SK-N-MC (cell line): Measurements from ENCODE around the gene ZDBF2.
"Not testable (repeated sequence)": the region's sequence is repeated elsewhere in the genome, so short reads cannot be mapped to it uniquely, and the experiment has no call there.

Experiments used
- DNase-seq: peaks from one replicate; pipeline ENCODE4 v3.0.0-alpha.2; 2011; ENCODE audit warnings: low read depth, low spot score
- H3K27ac ChIP-seq: fragments of 200-600 bp; sonication (generic); 2 replicates; pipeline ENCODE4 v1.5.1; 2016; ENCODE audit warnings: mixed run types
- H3K36me3 ChIP-seq: fragments of 200-600 bp; sonication (generic); 2 replicates; pipeline ENCODE4 v1.6.1; 2017; ENCODE audit warnings: antibody characterized with exemption, low read length, mixed read lengths; ENCODE audit not compliant: insufficient read depth
- H3K4me3 ChIP-seq: fragments of 200-600 bp; sonication (generic); 2 replicates; pipeline ENCODE4 v1.5.1; 2016
- H3K9ac ChIP-seq: fragments of 200-600 bp; sonication (generic); 2 replicates; pipeline ENCODE4 v1.8.0; 2017; ENCODE audit warnings: mixed run types, mixed read lengths; ENCODE audit not compliant: insufficient read length
- H3K9me3 ChIP-seq: fragments of 200-600 bp; sonication (generic); 2 replicates; pipeline ENCODE4 v1.6.1; 2017; ENCODE audit warnings: low read depth, mild to moderate bottlenecking, antibody characterized with exemption, low read length, moderate library complexity, mixed read lengths
- EZH2 ChIP-seq: fragments of 200-600 bp; sonication (generic); IDR thresholded peaks from one replicate; pipeline ENCODE4 v1.6.1; 2017; ENCODE audit warnings: antibody characterized with exemption
- FOXP2 ChIP-seq: optimal IDR thresholded peaks from 2 replicates; pipeline ENCODE3; 2011; ENCODE audit warnings: mild to moderate bottlenecking, moderate library complexity; ENCODE audit not compliant: insufficient read depth; ENCODE audit errors: extremely low read length, control extremely low read depth
- POLR2AphosphoS5 ChIP-seq: IDR thresholded peaks from 2 replicates; pipeline ENCODE4 v1.6.1; 2012; ENCODE audit warnings: mild to moderate bottlenecking, low read depth, low read length, borderline replicate concordance

The ZDBF2 gene

DNA sequence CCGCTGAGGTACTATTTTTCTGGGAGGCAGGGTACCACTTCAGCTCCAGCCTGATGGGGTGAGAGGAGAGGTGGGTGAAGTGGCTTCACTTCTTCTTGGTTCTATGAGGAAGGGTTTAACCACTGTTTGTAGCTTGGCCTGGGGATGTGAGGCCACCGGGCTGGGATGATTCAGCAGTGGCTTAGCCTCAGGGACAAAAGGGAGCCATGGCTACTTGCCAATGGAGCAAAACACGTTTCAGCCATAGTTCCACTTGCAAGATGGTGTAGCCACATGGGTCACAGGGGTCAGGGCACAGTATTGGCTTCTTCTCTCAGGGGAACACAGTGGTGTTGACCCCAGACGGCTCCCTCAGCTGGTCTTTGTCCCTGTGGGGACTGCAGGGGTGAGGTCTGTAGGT, 14.9 kb downstream of the ZDBF2 start:
- TF ChIP-seq EZH2 (no peak), FOXP2 (no peak), POLR2AphosphoS5 (no peak)
- Histone ChIP-seq H3K9ac (no peak overlapping the region), H3K9me3 (no peaks in the 10 kb centered on the region), H3K27ac (no peak overlapping the region), H3K36me3 (peaks cover 12% of the 10 kb centered on the region; the same call in 1 of the 2 replicates), H3K4me3 (no peak overlapping the region)
- DNase-seq = no peak

DNA sequence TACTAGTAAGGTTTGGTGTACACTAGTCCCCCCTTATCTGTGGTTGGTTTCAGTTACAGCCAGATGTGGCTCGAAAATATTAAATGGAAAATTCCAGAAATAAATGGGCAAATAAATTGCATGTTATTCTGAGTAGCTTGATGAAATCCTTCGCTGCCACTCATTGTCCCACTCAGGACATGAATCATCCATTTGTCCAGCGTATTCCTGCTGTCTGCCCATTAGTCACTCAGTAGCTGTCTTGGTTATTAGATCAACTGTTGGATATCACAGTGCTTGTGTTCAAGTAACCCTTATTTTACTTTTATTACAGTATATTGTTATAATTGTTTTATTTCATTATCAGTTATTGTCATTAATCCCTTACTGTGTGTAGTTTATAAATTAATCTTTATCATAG, 21.7 kb downstream of the ZDBF2 start:
- DNase-seq = no peak
- no peaks in the 10 kb centered on the region for H3K9me3 ChIP-seq
- no peak overlapping the region for H3K9ac ChIP-seq
- no peak overlapping the region for H3K27ac ChIP-seq
- no peak overlapping the region for H3K4me3 ChIP-seq
- H3K36me3 ChIP-seq = no peaks in the 10 kb centered on the region
- TF ChIP-seq EZH2 = no peak

DNA sequence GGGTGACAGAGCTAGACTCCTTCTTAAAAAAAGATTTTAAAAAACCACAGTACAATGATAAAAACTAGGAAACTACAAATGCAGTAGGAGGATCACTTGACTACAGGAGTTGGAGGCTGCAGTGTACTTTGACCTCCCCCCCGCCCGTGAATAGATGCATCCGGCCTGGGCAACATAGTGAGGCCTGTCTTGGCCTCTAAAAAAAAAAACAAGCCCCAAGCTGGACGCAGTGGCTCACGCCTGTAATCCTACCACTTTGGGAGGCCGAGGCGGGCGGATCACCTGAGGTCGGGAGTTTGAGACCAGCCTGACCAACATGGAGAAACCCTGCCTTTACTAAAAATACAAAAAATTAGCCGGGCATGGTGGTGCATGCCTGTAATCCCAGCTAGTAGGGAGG, 25.1 kb downstream of the ZDBF2 start:
- H3K9me3 ChIP-seq, H3K4me3 ChIP-seq, H3K36me3 ChIP-seq, DNase-seq, H3K9ac ChIP-seq, H3K27ac ChIP-seq: not testable (repeated sequence)

DNA sequence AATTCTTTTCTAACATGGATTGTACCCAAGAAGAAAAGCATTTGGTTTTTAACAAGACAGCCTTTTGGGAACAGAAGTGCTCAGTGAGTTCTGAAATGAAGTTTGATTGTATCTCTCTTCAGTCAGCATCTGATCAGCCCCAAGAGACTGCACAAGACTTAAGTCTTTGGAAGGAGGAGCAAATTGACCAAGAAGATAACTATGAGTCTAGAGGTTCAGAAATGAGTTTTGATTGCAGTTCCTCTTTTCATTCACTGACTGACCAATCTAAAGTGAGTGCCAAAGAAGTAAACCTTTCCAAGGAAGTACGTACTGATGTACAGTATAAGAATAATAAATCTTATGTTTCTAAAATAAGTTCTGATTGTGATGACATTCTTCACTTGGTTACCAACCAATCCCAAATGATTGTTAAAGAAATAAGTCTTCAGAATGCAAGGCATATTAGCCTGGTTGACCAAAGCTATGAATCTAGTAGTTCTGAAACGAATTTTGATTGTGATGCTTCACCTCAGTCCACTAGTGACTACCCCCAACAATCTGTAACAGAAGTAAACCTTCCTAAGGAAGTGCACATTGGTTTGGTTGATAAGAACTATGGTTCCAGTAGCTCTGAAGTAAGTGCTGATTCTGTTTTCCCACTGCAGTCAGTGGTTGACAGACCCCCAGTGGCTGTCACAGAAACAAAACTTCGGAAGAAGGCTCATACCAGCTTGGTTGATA, 31.2 kb downstream of the ZDBF2 start:
- Histone ChIP-seq H3K36me3 (peaks cover 8% of the 10 kb centered on the region; the same call in 1 of the 2 replicates), H3K9ac (no peak overlapping the region), H3K27ac (no peak overlapping the region), H3K4me3 (no peak overlapping the region), H3K9me3 (no peaks in the 10 kb centered on the region)
- no peak for DNase-seq
- TF ChIP-seq FOXP2 (no peak), POLR2AphosphoS5 (no peak), EZH2 (no peak)

DNA sequence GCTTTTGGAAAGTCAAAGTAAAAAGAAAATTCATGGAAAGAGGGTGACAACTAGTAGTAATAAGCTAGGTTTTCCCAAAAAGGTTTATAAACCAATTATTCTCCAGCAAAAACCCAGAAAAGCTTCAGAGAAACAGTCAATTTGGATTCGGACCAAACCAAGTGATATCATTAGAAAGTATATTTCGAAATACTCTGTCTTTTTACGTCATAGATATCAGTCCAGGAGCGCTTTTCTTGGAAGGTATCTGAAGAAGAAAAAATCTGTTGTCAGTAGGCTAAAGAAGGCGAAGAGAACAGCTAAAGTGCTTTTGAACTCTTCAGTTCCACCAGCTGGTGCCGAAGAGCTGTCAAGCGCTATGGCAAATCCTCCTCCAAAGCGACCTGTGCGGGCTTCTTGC, 36.6 kb downstream of the ZDBF2 start:
- no peak for TF ChIP-seq POLR2AphosphoS5
- TF ChIP-seq EZH2 = no peak
- Histone ChIP-seq H3K27ac (no peak overlapping the region), H3K36me3 (no peaks in the 10 kb centered on the region), H3K9me3 (no peaks in the 10 kb centered on the region), H3K9ac (no peak overlapping the region), H3K4me3 (no peak overlapping the region)
- no peak for DNase-seq

DNA sequence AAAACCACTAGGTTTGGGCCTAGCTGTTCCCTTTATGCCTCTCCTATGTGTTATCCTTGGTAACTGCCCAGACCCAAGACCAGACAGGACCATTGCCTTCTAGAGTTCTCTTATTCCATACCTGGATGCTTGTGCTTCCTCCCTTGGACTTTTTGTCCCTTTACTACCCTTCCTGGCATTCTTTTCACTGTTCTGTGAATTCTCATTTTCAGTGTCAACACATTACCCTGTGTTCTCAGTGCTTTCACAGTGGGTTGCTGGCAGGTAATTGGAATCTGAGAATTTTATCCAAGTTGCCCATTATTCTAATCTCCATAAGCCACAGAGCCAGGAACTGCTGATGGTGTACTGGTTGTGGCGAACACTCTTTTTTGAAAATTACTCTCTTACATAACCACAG, 41.7 kb downstream of the ZDBF2 start:
- H3K4me3 ChIP-seq = no peak overlapping the region
- H3K27ac ChIP-seq = no peak overlapping the region
- no peak for DNase-seq
- H3K9me3 ChIP-seq = no peaks in the 10 kb centered on the region
- no peak for TF ChIP-seq EZH2
- no peak for TF ChIP-seq POLR2AphosphoS5
- TF ChIP-seq FOXP2 = no peak
- H3K9ac ChIP-seq = no peak overlapping the region
- no peaks in the 10 kb centered on the region for H3K36me3 ChIP-seq

DNA sequence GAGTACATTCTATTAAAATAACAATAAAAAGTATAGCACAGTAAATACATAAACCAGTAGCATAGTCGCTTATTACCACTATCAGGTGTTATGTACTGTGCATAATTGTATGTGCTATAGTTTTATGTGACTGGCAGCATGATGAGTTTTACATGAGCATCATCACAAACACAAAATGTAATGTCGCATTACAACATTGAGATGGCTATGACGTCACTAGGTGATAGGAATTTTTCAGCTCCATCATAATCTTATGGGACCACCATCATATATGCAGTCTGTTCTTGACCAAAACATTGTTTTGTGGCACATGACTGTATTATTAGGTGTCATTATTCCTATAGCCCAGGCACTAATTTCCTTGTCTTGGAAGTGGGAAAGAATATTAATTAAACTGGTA, 48.6 kb downstream of the ZDBF2 start:
- no peaks in the 10 kb centered on the region for H3K36me3 ChIP-seq
- no peaks in the 10 kb centered on the region for H3K9me3 ChIP-seq
- H3K9ac ChIP-seq = no peak overlapping the region
- H3K4me3 ChIP-seq = no peak overlapping the region
- H3K27ac ChIP-seq = no peak overlapping the region
- DNase-seq = no peak
- TF ChIP-seq POLR2AphosphoS5 (no peak), FOXP2 (no peak), EZH2 (no peak)

DNA sequence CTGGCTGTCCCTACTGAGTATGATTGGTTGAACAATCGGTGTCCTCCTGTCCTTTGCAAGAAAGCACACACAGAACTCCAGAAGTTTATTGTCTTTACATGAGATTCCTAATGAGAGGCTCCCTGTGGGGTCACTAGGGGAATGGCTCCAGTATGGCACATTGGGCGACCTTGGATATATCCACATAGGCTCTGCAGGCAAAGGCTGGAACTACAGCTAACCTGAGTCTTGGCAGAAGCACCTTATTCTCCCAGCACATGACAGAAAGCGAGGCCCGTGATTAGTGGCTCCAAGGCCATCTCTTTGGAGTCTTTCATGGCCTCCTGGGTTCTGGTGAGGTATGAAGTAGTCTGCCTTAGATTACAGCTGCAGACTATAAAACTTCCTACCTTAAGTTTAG, 49.0 kb downstream of the ZDBF2 start:
- Histone ChIP-seq H3K9me3 (no peaks in the 10 kb centered on the region), H3K36me3 (no peaks in the 10 kb centered on the region), H3K27ac (no peak overlapping the region), H3K4me3 (no peak overlapping the region), H3K9ac (no peak overlapping the region)
- no peak for TF ChIP-seq EZH2
- TF ChIP-seq POLR2AphosphoS5 = no peak
- no peak for DNase-seq

DNA sequence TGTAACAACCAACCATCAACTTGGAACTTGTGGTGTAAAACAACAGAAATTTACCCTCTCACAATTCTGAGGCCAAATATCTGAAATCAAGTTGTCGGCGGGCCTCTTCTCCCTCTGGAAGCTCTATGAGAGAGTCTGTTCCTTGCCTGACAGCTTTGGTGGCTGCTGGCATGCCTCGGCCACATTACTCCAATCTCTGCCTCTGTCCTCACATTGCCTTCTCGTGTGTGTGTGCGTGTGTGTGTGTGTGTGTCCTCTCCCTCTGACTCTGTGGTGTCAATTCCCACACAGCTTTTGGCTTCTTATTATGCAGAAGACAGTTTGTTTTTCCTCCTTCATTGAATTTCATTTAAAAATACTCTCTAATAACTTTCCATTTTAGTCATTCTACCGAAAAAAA, 50.4 kb downstream of the ZDBF2 start:
- TF ChIP-seq POLR2AphosphoS5 (no peak), EZH2 (no peak), FOXP2 (no peak)
- H3K9me3 ChIP-seq = no peaks in the 10 kb centered on the region
- H3K4me3 ChIP-seq = no peak overlapping the region
- H3K36me3 ChIP-seq = no peaks in the 10 kb centered on the region
- no peak for DNase-seq
- H3K9ac ChIP-seq = no peak overlapping the region
- no peak overlapping the region for H3K27ac ChIP-seq

DNA sequence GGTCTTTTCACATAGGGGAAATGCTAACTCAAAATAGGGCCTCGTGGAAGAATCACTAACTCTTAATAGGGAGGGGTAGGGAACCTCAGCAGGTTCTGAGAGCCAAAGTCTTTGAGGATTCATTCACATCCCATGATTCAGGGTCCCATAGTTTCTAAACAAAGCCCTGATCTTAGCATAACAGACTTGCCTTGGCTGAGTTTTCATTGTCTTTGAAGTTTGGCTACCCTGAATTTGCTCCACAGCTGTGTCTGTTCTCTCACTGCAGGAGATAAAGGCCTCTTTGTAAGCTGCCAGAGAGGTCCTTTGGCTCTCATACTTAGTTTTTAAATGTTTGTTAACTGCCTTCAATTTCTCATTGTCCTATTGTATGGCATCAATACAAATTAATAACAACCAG, 54.5 kb downstream of the ZDBF2 start:
- Histone ChIP-seq H3K36me3 (no peaks in the 10 kb centered on the region), H3K4me3 (no peak overlapping the region), H3K9me3 (no peaks in the 10 kb centered on the region), H3K27ac (no peak overlapping the region), H3K9ac (no peak overlapping the region)
- no peak for TF ChIP-seq POLR2AphosphoS5
- TF ChIP-seq FOXP2 = no peak
- TF ChIP-seq EZH2 = no peak
- no peak for DNase-seq
